Natural killer cell (primary cell): Measurements from ENCODE around the gene PPP4R3B. TPM values are rescaled to one million over a fixed set of nuclear protein-coding genes. Genes with fewer than 3 reads are reported as not detected.

ENCODE experiments used
- ATAC-seq, 3 donors: fragments of 150-1000 bp in 2 of 3; fragments of 200-7000 bp in 1 of 3; cut with Tn5 transposase; 1 replicate in 1 of 3; 2 replicates in 2 of 3; pipeline ENCODE4 v1.10.0; 2021; ENCODE audit warnings: mild to moderate bottlenecking in 2 of 3, moderate library complexity in 2 of 3
- DNase-seq, 2 donors: peaks; one replicate each; pipeline versions ENCODE4 v3.0.0 to v3.0.0-alpha.2; 2013 to 2021; ENCODE audit warnings: mixed read lengths in 1 of 2
- H3K27ac ChIP-seq: one replicate; pipeline ENCODE4 v1.5.1; 2013; ENCODE audit warnings: mild to moderate bottlenecking, low read length
- H3K27me3 ChIP-seq: one replicate; pipeline ENCODE4 v1.6.1; 2013; ENCODE audit warnings: low read length; ENCODE audit not compliant: control insufficient read depth, insufficient read depth
- H3K36me3 ChIP-seq: one replicate; pipeline ENCODE4 v1.6.1; 2013; ENCODE audit warnings: low read length; ENCODE audit not compliant: control insufficient read depth, insufficient read depth
- H3K4me1 ChIP-seq: one replicate; pipeline ENCODE4 v1.6.1; 2013; ENCODE audit warnings: low read length; ENCODE audit not compliant: control insufficient read depth, insufficient read depth
- H3K4me3 ChIP-seq: one replicate; pipeline ENCODE4 v1.5.1; 2013; ENCODE audit warnings: low read length
- H3K9me3 ChIP-seq: one replicate; pipeline ENCODE4 v1.6.1; 2013; ENCODE audit warnings: low read length; ENCODE audit not compliant: control insufficient read depth, insufficient read depth
- H3K27ac Mint-ChIP-seq, 2 donors: one replicate each; pipeline ENCODE4 v1.8.0; 2022; ENCODE audit warnings: mild to moderate bottlenecking in 2 of 2, mixed read lengths in 2 of 2, moderate library complexity in 1 of 2
- H3K27me3 Mint-ChIP-seq, 2 donors: one replicate each; pipeline ENCODE4 v1.8.0; 2022; ENCODE audit warnings: low read depth in 2 of 2, mixed read lengths in 2 of 2
- H3K36me3 Mint-ChIP-seq: one replicate; pipeline ENCODE4 v1.8.0; 2022; ENCODE audit warnings: mixed read lengths
- H3K4me1 Mint-ChIP-seq, 2 donors: one replicate each; pipeline ENCODE4 v1.8.0; 2022; ENCODE audit warnings: mixed read lengths in 2 of 2
- H3K4me3 Mint-ChIP-seq: one replicate; pipeline ENCODE4 v1.8.0; 2022; ENCODE audit warnings: mild to moderate bottlenecking, moderate library complexity, mixed read lengths
- H3K9me3 Mint-ChIP-seq, 2 donors: one replicate each; pipeline ENCODE4 v1.8.0; 2022; ENCODE audit warnings: mixed read lengths in 2 of 2
- WGBS: methylation state at CpG from one replicate; pipeline ENCODE4 v1.1.7; 2013; ENCODE audit warnings: missing lambda C conversion rate; ENCODE audit not compliant: insufficient coverage; 5-methylcytosine and 5-hydroxymethylcytosine counted together
- intact Hi-C: fragments of 100-400 bp; cut with micrococcal nuclease; formaldehyde crosslinking; loops from one replicate; pipeline ENCODE4 v1.14.2; 2022
- total RNA-seq, 4 donors: library from RNA; stranded (reverse); fragments of 120-200 nt in 1 of 4; gene quantifications; one replicate each; pipeline versions ENCODE4 v1.2.3 to v1.2.4, GENCODE V29; 2013 to 2022
- TF ChIP-seq, protein P1 (sequence below): fragments of 200-600 bp; IDR thresholded peaks from one replicate; pipeline ENCODE4 v1.8.0; 2022; ENCODE audit warnings: antibody characterized with exemption

The PPP4R3B gene
- total RNA-seq: 10 to 100 TPM; 65.1 to 97.9 (median 84.9) TPM
- 94.1 TPM for total RNA-seq (2013)

DNA sequence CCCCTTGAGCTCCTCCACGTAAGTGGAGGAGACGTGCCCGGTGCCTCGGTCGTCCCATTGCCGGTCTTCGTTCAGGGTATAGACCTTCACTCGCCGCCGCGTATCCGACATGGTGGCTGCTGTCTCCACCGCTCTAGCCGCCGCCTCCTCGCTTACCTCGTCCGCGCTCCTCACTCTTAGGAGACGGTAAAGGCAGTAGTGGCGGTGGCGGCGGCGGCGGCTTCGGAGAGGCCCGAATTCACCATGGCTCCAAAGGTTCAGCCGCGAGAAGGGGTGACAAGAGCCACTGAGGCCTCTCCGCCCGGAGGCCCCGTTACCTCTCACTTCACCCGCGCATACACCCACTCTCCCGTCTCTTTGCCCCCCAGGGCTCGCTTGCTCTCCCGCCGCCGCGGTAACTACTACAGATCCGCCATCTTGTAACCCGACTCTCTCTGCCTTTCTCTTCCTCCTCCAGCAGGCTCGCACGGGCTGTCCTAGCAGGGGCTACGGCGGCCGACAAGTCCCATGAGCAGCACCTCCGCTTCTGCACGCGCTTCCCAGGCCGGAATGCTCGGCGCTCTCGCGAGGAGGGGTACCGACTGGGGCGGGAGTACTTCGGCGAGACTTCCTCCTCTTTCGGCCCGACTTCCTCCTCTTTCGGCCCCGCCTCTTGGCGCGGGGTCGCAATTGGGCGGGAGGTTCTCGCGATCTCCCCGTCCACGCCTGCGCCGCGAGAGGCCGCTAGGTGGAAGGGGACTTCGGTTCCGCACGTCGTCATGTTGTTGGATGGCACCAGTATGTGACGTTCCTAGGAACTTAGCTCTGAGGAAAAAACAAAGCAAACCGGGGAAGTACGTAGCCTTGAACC, at the start of gene PPP4R3B:
TSS of gene PPP4R3B (minus strand) at position 448 of the 850 bp plus-strand sequence. CDS start at position 111, 337 bp downstream.
- H3K27ac Mint-ChIP-seq: no peak within 1 kb of the TSS
- peaks cover 7% of the 10 kb centered on the region for H3K36me3 Mint-ChIP-seq
- TF ChIP-seq, protein P1, sequence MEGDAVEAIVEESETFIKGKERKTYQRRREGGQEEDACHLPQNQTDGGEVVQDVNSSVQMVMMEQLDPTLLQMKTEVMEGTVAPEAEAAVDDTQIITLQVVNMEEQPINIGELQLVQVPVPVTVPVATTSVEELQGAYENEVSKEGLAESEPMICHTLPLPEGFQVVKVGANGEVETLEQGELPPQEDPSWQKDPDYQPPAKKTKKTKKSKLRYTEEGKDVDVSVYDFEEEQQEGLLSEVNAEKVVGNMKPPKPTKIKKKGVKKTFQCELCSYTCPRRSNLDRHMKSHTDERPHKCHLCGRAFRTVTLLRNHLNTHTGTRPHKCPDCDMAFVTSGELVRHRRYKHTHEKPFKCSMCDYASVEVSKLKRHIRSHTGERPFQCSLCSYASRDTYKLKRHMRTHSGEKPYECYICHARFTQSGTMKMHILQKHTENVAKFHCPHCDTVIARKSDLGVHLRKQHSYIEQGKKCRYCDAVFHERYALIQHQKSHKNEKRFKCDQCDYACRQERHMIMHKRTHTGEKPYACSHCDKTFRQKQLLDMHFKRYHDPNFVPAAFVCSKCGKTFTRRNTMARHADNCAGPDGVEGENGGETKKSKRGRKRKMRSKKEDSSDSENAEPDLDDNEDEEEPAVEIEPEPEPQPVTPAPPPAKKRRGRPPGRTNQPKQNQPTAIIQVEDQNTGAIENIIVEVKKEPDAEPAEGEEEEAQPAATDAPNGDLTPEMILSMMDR: no peak
- H3K27me3 Mint-ChIP-seq: no peaks in the 10 kb centered on the region
- under 1% methylated on average over 82 of the region's 82 CpGs for WGBS
- no peaks in the 10 kb centered on the region for H3K27me3 ChIP-seq
- no peaks in the 10 kb centered on the region for H3K9me3 ChIP-seq
- H3K4me1 Mint-ChIP-seq: peaks cover 30 to 44% of the 10 kb centered on the region in 2 donors
- peak within 1 kb of the TSS; percentile 98 for H3K4me3 ChIP-seq
- H3K36me3 ChIP-seq: peaks cover 29% of the 10 kb centered on the region
- peaks cover 26% of the 10 kb centered on the region for H3K4me1 ChIP-seq
- peak; percentile 86 to 97 (median 87) for ATAC-seq
- H3K27ac ChIP-seq: peak within 1 kb of the TSS; percentile 98
- no peaks in the 10 kb centered on the region for H3K9me3 Mint-ChIP-seq
- no peak within 1 kb of the TSS for H3K4me3 Mint-ChIP-seq
- DNase-seq: peak; percentile 96 to 99
- intact Hi-C loops: loop anchor here (1.0 to 10.0 kb wide), 6 partner anchors 98 to 1830 kb away; partner anchors contain the start of genes ACYP2, ASB3, CFAP36 and CLHC1

DNA sequence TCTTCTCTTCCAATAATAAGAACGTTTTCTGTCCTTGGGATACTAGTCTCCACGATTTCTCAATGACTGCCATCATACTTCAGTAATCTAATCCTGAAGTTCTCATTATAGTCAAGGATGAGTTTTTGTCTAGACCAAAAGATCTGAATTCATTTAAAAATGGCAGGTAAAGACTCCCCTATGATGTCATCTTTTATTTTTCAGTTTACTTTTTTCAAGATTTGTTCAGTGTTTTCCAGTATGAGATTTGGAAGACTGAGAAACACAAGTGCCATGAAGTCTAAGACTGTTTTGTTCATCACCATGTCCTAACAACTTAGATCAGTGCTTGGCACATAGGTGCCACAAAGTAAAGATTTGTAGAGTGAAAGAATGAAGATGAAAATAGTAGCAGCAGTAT, 35.8 kb upstream of the PPP4R3B start:
- Mint-ChIP-seq H3K4me1 (no peaks in the 10 kb centered on the region), H3K36me3 (peaks cover 8% of the 10 kb centered on the region), H3K4me3 (no peak overlapping the region), H3K27me3 (no peaks in the 10 kb centered on the region), H3K9me3 (no peaks in the 10 kb centered on the region), H3K27ac (no peak overlapping the region)
- WGBS: 100% methylated on average over 2 of the region's 2 CpGs
- DNase-seq: no peak
- intact Hi-C loops: no loop called here
- H3K27me3 ChIP-seq: no peaks in the 10 kb centered on the region
- no peak overlapping the region for H3K27ac ChIP-seq
- H3K4me3 ChIP-seq: no peak overlapping the region
- no peaks in the 10 kb centered on the region for H3K9me3 ChIP-seq
- no peaks in the 10 kb centered on the region for H3K4me1 ChIP-seq
- ATAC-seq: no peak
- TF ChIP-seq, protein P1: no peak
- H3K36me3 ChIP-seq: peaks cover 34% of the 10 kb centered on the region

DNA sequence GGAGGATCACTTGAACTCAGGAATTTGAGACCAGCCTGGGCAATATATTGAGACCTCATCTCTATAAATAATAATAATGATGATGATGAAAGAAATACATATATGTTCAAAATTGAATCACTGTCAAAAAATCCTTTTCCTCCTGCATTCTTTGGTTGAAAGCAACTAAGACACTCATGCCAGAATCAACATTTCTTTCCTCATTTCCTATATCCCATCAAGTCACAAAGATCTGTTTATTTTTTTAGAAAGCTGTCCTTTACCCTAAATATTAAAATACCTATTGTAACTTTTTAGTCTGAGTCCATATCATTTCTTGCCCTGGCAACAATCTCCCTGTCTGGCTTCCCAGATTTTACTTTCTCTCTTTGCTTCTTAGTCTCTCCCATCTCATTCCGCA, 31.8 kb upstream of the PPP4R3B start:
- Mint-ChIP-seq H3K4me1 (no peaks in the 10 kb centered on the region), H3K27ac (no peak overlapping the region), H3K36me3 (no peaks in the 10 kb centered on the region), H3K4me3 (no peak overlapping the region), H3K9me3 (no peaks in the 10 kb centered on the region), H3K27me3 (no peaks in the 10 kb centered on the region)
- H3K4me3 ChIP-seq: no peak overlapping the region
- no peaks in the 10 kb centered on the region for H3K27me3 ChIP-seq
- TF ChIP-seq, protein P1: no peak
- no peaks in the 10 kb centered on the region for H3K4me1 ChIP-seq
- intact Hi-C loops: no loop called here
- WGBS: 100% methylated on average over 1 of the region's 1 CpG
- no peaks in the 10 kb centered on the region for H3K9me3 ChIP-seq
- peaks cover 33% of the 10 kb centered on the region for H3K36me3 ChIP-seq
- ATAC-seq (no peak), DNase-seq (no peak)
- no peak overlapping the region for H3K27ac ChIP-seq
